GM12864 (cell line): ENCODE measurements around the gene MEIS1.

Source experiments
- DNase-seq: peaks from one replicate; pipeline ENCODE4 v3.0.0-alpha.2; 2011; ENCODE audit warnings: low read depth
- H3K4me3 ChIP-seq: 2 replicates; pipeline ENCODE4 v1.5.1; 2011; ENCODE audit warnings: mild to moderate bottlenecking, low read depth, low read length, control low read depth
- CTCF ChIP-seq: IDR thresholded peaks from 2 replicates; pipeline ENCODE4 v1.5.1; 2011; ENCODE audit warnings: low read depth, mild to moderate bottlenecking, moderate library complexity, low read length, control low read depth, inconsistent platforms; ENCODE audit errors: missing control alignments

MEIS1 gene

GRCh38 chr2:66555091-66555490 is 120.2 kb downstream of the MEIS1 start:
- H3K4me3 ChIP-seq = no peak overlapping the region
- DNase-seq = no peak
- TF ChIP-seq CTCF = no peak

DNA sequence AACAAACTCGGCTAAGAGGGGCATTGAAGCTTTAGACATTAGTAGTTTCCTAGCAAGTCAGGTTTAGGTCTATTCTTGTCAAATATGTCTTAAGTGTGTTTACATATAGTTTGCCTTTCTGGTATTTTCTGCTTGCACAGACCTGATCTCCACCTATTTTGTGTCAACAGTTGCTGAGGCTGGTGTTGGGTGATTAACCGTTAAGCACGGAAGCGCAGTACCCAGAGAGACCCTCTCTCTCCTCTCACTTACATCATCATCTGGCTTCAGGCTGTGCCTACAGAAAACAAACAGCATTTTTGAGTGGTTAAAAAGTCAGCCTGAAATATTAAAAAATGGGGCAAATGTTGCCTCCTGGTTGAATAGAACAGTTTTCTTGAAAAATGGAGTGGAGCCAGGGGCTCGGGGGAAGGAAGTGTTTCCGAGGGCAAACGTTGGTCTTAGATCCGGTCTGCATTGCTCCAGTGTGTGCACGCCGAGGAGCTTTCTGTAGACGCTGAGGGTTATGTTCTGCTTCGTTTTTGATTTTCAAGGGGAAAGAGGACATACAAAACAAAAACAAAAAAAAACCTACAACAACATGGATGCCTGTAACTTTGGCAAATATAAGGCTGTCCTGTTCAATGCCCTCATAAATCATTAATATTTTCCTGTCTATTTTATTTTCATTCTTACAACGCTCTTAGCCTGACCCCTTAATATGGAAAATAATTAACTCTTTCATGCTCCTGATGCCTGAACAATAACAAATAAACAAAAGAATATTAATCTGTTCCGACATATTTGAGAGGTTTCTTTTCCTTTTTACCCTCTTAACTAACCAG is 120.8 kb downstream of the MEIS1 start:
- TF ChIP-seq CTCF = no peak
- H3K4me3 ChIP-seq = no peak overlapping the region
- DNase-seq = no peak

DNA sequence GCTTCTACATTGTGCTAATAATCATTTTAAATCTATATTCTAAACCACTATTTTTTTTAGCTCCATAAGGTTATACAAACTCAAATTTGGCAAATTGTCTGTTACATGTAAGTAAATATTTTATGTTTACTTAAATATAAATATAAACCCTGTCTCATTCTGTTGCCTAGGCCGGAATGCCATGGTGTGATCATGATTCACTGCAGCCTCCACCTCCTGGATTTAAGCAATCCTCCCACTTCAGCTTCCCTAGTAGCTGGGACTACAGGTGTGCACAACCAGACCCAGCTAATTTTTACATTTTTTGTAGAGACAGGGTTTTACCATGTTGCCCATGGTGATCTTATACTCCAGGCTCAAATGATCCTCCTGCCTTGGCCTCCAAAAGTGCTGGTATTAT is 124.7 kb downstream of the MEIS1 start:
- no peak for TF ChIP-seq CTCF
- no peak for DNase-seq
- no peak overlapping the region for H3K4me3 ChIP-seq

DNA sequence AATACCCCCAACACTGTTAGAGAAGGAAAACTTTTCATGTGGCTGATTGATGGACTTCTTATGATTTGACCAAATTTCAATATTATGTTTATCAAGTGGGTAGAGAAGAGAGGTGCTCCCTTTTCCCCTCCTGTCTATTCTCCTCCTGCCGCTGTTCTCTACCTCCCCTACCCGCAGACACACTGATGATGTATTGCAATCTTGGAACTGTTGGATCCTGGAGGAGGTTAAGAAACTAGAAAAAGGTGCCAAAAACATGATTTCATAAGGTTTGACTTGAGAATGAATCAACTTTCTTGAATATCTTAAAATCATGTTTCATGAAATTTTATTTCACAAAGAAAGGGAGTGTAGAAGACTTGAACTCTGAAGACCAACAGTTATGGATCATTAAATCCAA is 125.8 kb downstream of the MEIS1 start:
- DNase-seq = no peak
- TF ChIP-seq CTCF = no peak
- H3K4me3 ChIP-seq = no peak overlapping the region

- no peak for DNase-seq
- no peak overlapping the region for H3K4me3 ChIP-seq
- no peak for TF ChIP-seq CTCF
These were observed 126.8 kb downstream of the MEIS1 start for GRCh38 chr2:66561645-66562303.

GRCh38 chr2:66562304-66562685 is 127.4 kb downstream of the MEIS1 start:
- no peak overlapping the region for H3K4me3 ChIP-seq
- no peak for TF ChIP-seq CTCF
- DNase-seq = no peak
